HepG2 (cell line): ENCODE results near the gene TAT. TPM values are rescaled to one million over a fixed set of nuclear protein-coding genes. Genes with fewer than 3 reads are reported as not detected.

Experiments used
- ATAC-seq: fragments of 200-7000 bp; cut with Tn5 transposase; 3 replicates; pipeline ENCODE4 v1.9.1; 2020; ENCODE audit warnings: mild to moderate bottlenecking, moderate library complexity
- BruUV-seq: library from RNA; stranded (reverse); fragments of 400-500 nt; replicated peaks from 2 replicates; lab custom pipeline; 2021; lab: Mats Ljungman, UMichigan
- CTCF ChIA-PET: fragments of 300-600 bp; formaldehyde crosslinking; extraction: SDS; loops from one replicate; lab custom pipeline; 2021; ENCODE audit warnings: low total read pairs, inconsistent platforms, low intra/inter-chr PET ratio; lab: Yijun Ruan, JAX
- POLR2A ChIA-PET: fragments of 350-600 bp; sonication (Branson Sonifier 250); formaldehyde crosslinking; loops from one replicate; lab custom pipeline; 2020; ENCODE audit warnings: antibody characterized with exemption, inconsistent platforms; lab: Yijun Ruan, JAX
- DNase-seq: peaks from one replicate; pipeline ENCODE4 v3.0.0-alpha.2; 2015; ENCODE audit warnings: low spot score
- FAIRE-seq: peaks from 3 replicates; lab custom pipeline; 2011; peaks lifted over from hg19 to GRCh38; lab: Jason Lieb, UNC
- H2AFZ ChIP-seq: one replicate; pipeline ENCODE4 v1.6.1; 2011; ENCODE audit warnings: low read length, inconsistent platforms
- H3K27ac ChIP-seq: fragments of 300-600 bp; 3 replicates; pipeline ENCODE4 v1.8.0; 2011; ENCODE audit warnings: mixed run types, mild to moderate bottlenecking, mixed read lengths, low read length, inconsistent platforms; ENCODE audit not compliant: insufficient read depth; ENCODE audit errors: extremely low read length
- H3K27me3 ChIP-seq, 2 experiments: fragments of 200-600 bp in 1 of 2; 2 replicates in 1 of 2; 3 replicates in 1 of 2; pipeline versions ENCODE4 v1.6.0 to v1.8.0; 2011; ENCODE audit warnings: low read length in 2 of 2, mild to moderate bottlenecking in 2 of 2, moderate library complexity in 2 of 2, inconsistent platforms in 1 of 2; ENCODE audit not compliant: insufficient read depth in 2 of 2, control insufficient read depth in 1 of 2
- H3K36me3 ChIP-seq, 2 experiments: fragments of 200-600 bp in 1 of 2; replicated peaks in 1 of 2; 2 replicates in 1 of 2; 3 replicates in 1 of 2; pipeline versions ENCODE4 v1.5.1 to v1.8.0; 2011; ENCODE audit warnings: low read length in 2 of 2, inconsistent platforms in 1 of 2; ENCODE audit not compliant: insufficient read depth in 2 of 2, control insufficient read depth in 1 of 2
- H3K4me1 ChIP-seq: 2 replicates; pipeline ENCODE4 v1.5.1; 2012; ENCODE audit warnings: low read length, inconsistent platforms; ENCODE audit not compliant: insufficient read depth
- H3K4me2 ChIP-seq: 2 replicates; pipeline ENCODE4 v1.6.0; 2011; ENCODE audit warnings: low read depth, low read length, inconsistent platforms
- H3K4me3 ChIP-seq, 3 experiments: fragments of 200-600 bp in 1 of 3; sonication (generic), shearing (Covaris generic) in 1 of 3; replicated peaks in 1 of 3; 2 replicates each; pipeline ENCODE4 v1.5.1; 2011 to 2016; ENCODE audit warnings: low read length in 3 of 3, inconsistent platforms in 2 of 3, low read depth in 2 of 3, mild to moderate bottlenecking in 2 of 3, control low read depth in 1 of 3, mixed read lengths in 1 of 3; ENCODE audit not compliant: insufficient read depth in 1 of 3
- H3K79me2 ChIP-seq: one replicate; pipeline ENCODE4 v1.6.1; 2011; ENCODE audit warnings: low read length, inconsistent platforms; ENCODE audit not compliant: insufficient read depth
- H3K9ac ChIP-seq: 2 replicates; pipeline ENCODE4 v1.6.0; 2011; ENCODE audit warnings: mild to moderate bottlenecking, low read depth, low read length, inconsistent platforms; ENCODE audit not compliant: insufficient read depth
- H3K9me3 ChIP-seq: 2 replicates; pipeline ENCODE4 v1.5.1; 2012; ENCODE audit warnings: mild to moderate bottlenecking, low read length
- H4K20me1 ChIP-seq: 2 replicates; pipeline ENCODE4 v1.6.0; 2011; ENCODE audit warnings: inconsistent platforms, mild to moderate bottlenecking, low read length, moderate library complexity; ENCODE audit not compliant: insufficient read depth
- CENPBD1 ChIP-seq: sonication (generic); formaldehyde crosslinking; IDR thresholded peaks from 2 replicates; pipeline ENCODE4 v1.8.0; 2022; ENCODE audit warnings: missing genetic modification reagents, low read depth, mild to moderate bottlenecking, borderline replicate concordance
- DNMT1 ChIP-seq: sonication (generic); formaldehyde crosslinking; IDR thresholded peaks from 2 replicates; pipeline ENCODE4 v1.5.1; 2020; ENCODE audit warnings: mild to moderate bottlenecking, missing genetic modification reagents
- DPF2 ChIP-seq: sonication (generic); formaldehyde crosslinking; IDR thresholded peaks from 2 replicates; pipeline ENCODE4 v1.4.0; 2020; ENCODE audit warnings: mild to moderate bottlenecking, low read depth, missing genetic modification reagents, borderline replicate concordance
- MBD4 ChIP-seq: IDR thresholded peaks from 2 replicates; pipeline ENCODE4 v1.6.1; 2012; ENCODE audit warnings: low read length, inconsistent platforms, borderline replicate concordance
- MNT ChIP-seq: fragments of 450-650 bp; IDR thresholded peaks from 2 replicates; pipeline ENCODE4 v1.6.1; 2016
- MZF1 ChIP-seq: sonication (generic); formaldehyde crosslinking; IDR thresholded peaks from 2 replicates; pipeline ENCODE4 v1.8.1; 2023; ENCODE audit warnings: mild to moderate bottlenecking, missing genetic modification reagents, borderline replicate concordance
- NBN ChIP-seq: fragments of 450-650 bp; conservative IDR thresholded peaks from 2 replicates; pipeline ENCODE4 v1.6.1; 2017
- NFYC ChIP-seq: IDR thresholded peaks from 2 replicates; pipeline ENCODE4 v1.6.1; 2016; ENCODE audit warnings: missing genetic modification reagents, missing compliant biosample characterization
- TBL1XR1 ChIP-seq: fragments of 150-350 bp; IDR thresholded peaks from 2 replicates; pipeline ENCODE4 v1.6.1; 2014; ENCODE audit warnings: borderline replicate concordance, low read length; ENCODE audit not compliant: partially characterized antibody
- TMF1 ChIP-seq: sonication (generic); formaldehyde crosslinking; IDR thresholded peaks from 2 replicates; pipeline ENCODE4 v1.8.1; 2022; ENCODE audit warnings: low read depth, missing genetic modification reagents
- TOE1 ChIP-seq: sonication (generic); formaldehyde crosslinking; IDR thresholded peaks from 2 replicates; pipeline ENCODE4 v1.4.0; 2020; ENCODE audit warnings: mild to moderate bottlenecking, missing genetic modification reagents
- ZFP62 ChIP-seq: sonication (generic); formaldehyde crosslinking; IDR thresholded peaks from 2 replicates; pipeline ENCODE4 v1.4.0; 2020; ENCODE audit warnings: missing genetic modification reagents
- ZNF143 ChIP-seq: sonication (generic); formaldehyde crosslinking; IDR thresholded peaks from 2 replicates; pipeline ENCODE4 v1.4.0; 2020; ENCODE audit warnings: missing genetic modification reagents
- ZNF251 ChIP-seq: sonication (generic); formaldehyde crosslinking; IDR thresholded peaks from 2 replicates; pipeline ENCODE4 v1.9.0; 2021; ENCODE audit warnings: mild to moderate bottlenecking, missing genetic modification reagents
- ZNF264 ChIP-seq: sonication (generic); formaldehyde crosslinking; IDR thresholded peaks from 2 replicates; pipeline ENCODE4 v1.4.0; 2020; ENCODE audit warnings: missing genetic modification reagents
- ZNF558 ChIP-seq: sonication (generic); formaldehyde crosslinking; IDR thresholded peaks from 2 replicates; pipeline ENCODE4 v1.9.0; 2022; ENCODE audit warnings: mild to moderate bottlenecking, missing genetic modification reagents, borderline replicate concordance
- ZNF773 ChIP-seq: sonication (generic); formaldehyde crosslinking; IDR thresholded peaks from 2 replicates; pipeline ENCODE4 v1.4.0; 2020; ENCODE audit warnings: missing genetic modification reagents, borderline replicate concordance
- ZNF883 ChIP-seq: sonication (generic); formaldehyde crosslinking; IDR thresholded peaks from 2 replicates; pipeline ENCODE4 v1.5.1; 2020; ENCODE audit warnings: mild to moderate bottlenecking, missing genetic modification reagents; ENCODE audit errors: not compliant biosample characterization
- ZSCAN9 ChIP-seq: IDR thresholded peaks from 2 replicates; pipeline ENCODE4 v1.6.1; 2016; ENCODE audit warnings: borderline replicate concordance
- WGBS: methylation state at CpG from one replicate; pipeline ENCODE4 v1.1.6; 2017; ENCODE audit warnings: low lambda C conversion rate; 5-methylcytosine and 5-hydroxymethylcytosine counted together
- in situ Hi-C: cut with HindIII; loops from 2 replicates; pipeline ENCODE4 v1.10.0; 2017; ENCODE audit warnings: low pct_unique_long_range_greater_than_20kb; ENCODE audit not compliant: extremely low pct_ligation_motif_present
- intact Hi-C: fragments of 100-400 bp; cut with micrococcal nuclease; formaldehyde crosslinking; loops from one replicate; pipeline ENCODE4 v1.10.0; 2022; ENCODE audit not compliant: unreplicated experiment
- polyA plus RNA-seq, 8 experiments: library from polyadenylated mRNA; depleted of rRNA in 3 of 8; stranded (reverse) in 7 of 8; unstranded in 1 of 8; fragments of >200 nt; fragmentation: Illumina TruSeq in 4 of 8; extraction: Trizol in 4 of 8; gene quantifications; 2 replicates each; pipeline versions ENCODE4 v1.2.1 to v1.2.3, GENCODE V29; 2011 to 2016; ENCODE audit warnings: low read depth in 4 of 8, missing spikeins in 1 of 8, mixed read lengths in 1 of 8; ENCODE audit not compliant: insufficient read depth in 1 of 8
- total RNA-seq, 5 experiments: library from RNA; depleted of rRNA; stranded (reverse); fragments of >200 nt; fragmentation: Illumina TruSeq; extraction: Trizol; gene quantifications; 2 replicates each; pipeline ENCODE4 v1.2.3, GENCODE V29; 2016; ENCODE audit warnings: low read depth in 1 of 5

The TAT gene
- total and polyA plus RNA-seq, 2 of the 13 experiments (the other 11 are each of a cell fraction or from before 2014, with no cell fraction given): 1.6 to 5.8 TPM

- intact Hi-C loops: loop anchor here (1.0 to 10.0 kb wide), 5 partner anchors 34 to 186 kb away; no protein-coding TSS in a partner anchor
- H3K4me2 ChIP-seq: peak overlapping the region; percentile 77
- DNase-seq: peak; percentile 72
- no peaks in the 10 kb centered on the region for H3K27me3 ChIP-seq
- CTCF ChIA-PET: interaction anchor here (0.6 to 3.1 kb wide), 12 partner anchors 35 to 199 kb away, joined by 3 to 89 read pairs (median 7); partner anchors contain the start of gene TLE7
- peak overlapping the region in 1 of 3 experiments; percentile 23; a peak in 2 of 6 replicates for H3K4me3 ChIP-seq
- in situ Hi-C loops: no loop called here
- WGBS: 12% methylated on average over 17 of the region's 19 CpGs
- H3K9me3 ChIP-seq: no peaks in the 10 kb centered on the region
- no TSS peak for BruUV-seq
- no peak overlapping the region for H3K9ac ChIP-seq
- no peak overlapping the region for H3K27ac ChIP-seq
- peaks cover 70% of the 10 kb centered on the region for H3K4me1 ChIP-seq
- H2AFZ ChIP-seq: no peak overlapping the region
- H3K79me2 ChIP-seq: no peaks in the 10 kb centered on the region
- FAIRE-seq: peak; percentile 74
- ATAC-seq: peak; percentile 96
- H4K20me1 ChIP-seq: no peaks in the 10 kb centered on the region
- POLR2A ChIA-PET: interaction anchor here (1.1 to 7.1 kb wide), 11 partner anchors 13 to 328 kb away, joined by 3 to 142 read pairs (median 9); partner anchors contain the start of genes MARVELD3 and ZNF23
- no peaks in the 10 kb centered on the region for H3K36me3 ChIP-seq
- TF ChIP-seq TMF1 (CRISPR knock-in tag) (no peak), ZNF251 (CRISPR knock-in tag) (no peak), TOE1 (CRISPR knock-in tag) (no peak), DPF2 (CRISPR knock-in tag) (no peak), ZNF773 (CRISPR knock-in tag) (no peak), MBD4 (no peak), MNT (no peak), ZNF143 (no peak), ZNF558 (CRISPR knock-in tag) (no peak), TBL1XR1 (no peak), ZSCAN9 (CRISPR knock-in tag) (peak; percentile 74; the same call in 1 of the 2 replicates), ZNF883 (CRISPR knock-in tag) (no peak), CENPBD1 (CRISPR knock-in tag) (no peak), ZNF264 (peak; percentile 97), NBN (no peak), DNMT1 (CRISPR knock-in tag) (peak; percentile 64; the same call in 1 of the 2 replicates), MZF1 (CRISPR knock-in tag) (no peak), NFYC (no peak), ZFP62 (CRISPR knock-in tag) (no peak)
Observed at GRCh38 chr16:71610936-71611871, 34.3 kb upstream of the TAT start.
